A673 (cell line): Measurements from ENCODE around the gene IQUB. TPM values are rescaled to one million over a fixed set of nuclear protein-coding genes. Genes with fewer than 3 reads are reported as not detected.

Experiments
- BruUV-seq: library from RNA; stranded (reverse); fragments of 400-500 nt; replicated peaks from 2 replicates; lab custom pipeline; 2021; lab: Mats Ljungman, UMichigan
- CTCF ChIA-PET: fragments of 300-600 bp; sonication (Branson Sonifier 250); formaldehyde crosslinking; loops from one replicate; lab custom pipeline; 2022; ENCODE audit warnings: antibody characterized with exemption; lab: Charles Lee
- POLR2A ChIA-PET: fragments of 300-600 bp; sonication (Branson Sonifier 250); formaldehyde crosslinking; loops from one replicate; lab custom pipeline; 2022; ENCODE audit warnings: antibody characterized with exemption; ENCODE audit not compliant: low non-redundant PET; lab: Charles Lee
- DNase-seq: peaks from one replicate; pipeline ENCODE4 v3.0.0-alpha.2; 2015; ENCODE audit warnings: low spot score
- H3K27ac ChIP-seq: fragments of 200-600 bp; sonication (generic); 2 replicates; pipeline ENCODE4 v1.5.1; 2016; ENCODE audit warnings: mixed run types, low read depth, mild to moderate bottlenecking, mixed read lengths, antibody characterized with exemption, low read length; ENCODE audit not compliant: poor library complexity, severe bottlenecking
- H3K27me3 ChIP-seq: fragments of 200-600 bp; sonication (generic); replicated peaks from 2 replicates; pipeline ENCODE4 v1.6.1; 2017; ENCODE audit warnings: mixed run types, low read depth, mild to moderate bottlenecking, mixed read lengths, antibody characterized with exemption, low read length; ENCODE audit not compliant: insufficient read depth, poor library complexity
- H3K36me3 ChIP-seq: fragments of 200-600 bp; sonication (generic); 2 replicates; pipeline ENCODE4 v1.6.1; 2016; ENCODE audit warnings: mixed run types, mild to moderate bottlenecking, mixed read lengths, antibody characterized with exemption, low read length; ENCODE audit not compliant: insufficient read depth, poor library complexity, severe bottlenecking
- H3K4me1 ChIP-seq: fragments of 200-600 bp; sonication (generic); 2 replicates; pipeline ENCODE4 v1.6.1; 2017; ENCODE audit warnings: mixed run types, mild to moderate bottlenecking, mixed read lengths, antibody characterized with exemption, low read length; ENCODE audit not compliant: insufficient read depth, poor library complexity, severe bottlenecking
- H3K4me3 ChIP-seq: fragments of 200-600 bp; sonication (generic); 2 replicates; pipeline ENCODE4 v1.5.1; 2016; ENCODE audit warnings: low read depth, mixed run types, mild to moderate bottlenecking, mixed read lengths, low read length; ENCODE audit not compliant: poor library complexity, severe bottlenecking
- H3K9me3 ChIP-seq: fragments of 200-600 bp; sonication (generic); 2 replicates; pipeline ENCODE4 v1.6.1; 2016; ENCODE audit warnings: mixed run types, low read depth, mild to moderate bottlenecking, mixed read lengths, antibody characterized with exemption, low read length; ENCODE audit not compliant: poor library complexity, severe bottlenecking
- CTCF ChIP-seq: fragments of 300-800, 200-600 bp; sonication (generic); conservative IDR thresholded peaks from 2 replicates; pipeline ENCODE4 v1.5.1; 2017; ENCODE audit warnings: low read depth, mild to moderate bottlenecking, antibody characterized with exemption, low read length, moderate library complexity, mixed read lengths
- EZH2 ChIP-seq: fragments of 200-600 bp; sonication (generic); IDR thresholded peaks from 2 replicates; pipeline ENCODE4 v1.6.1; 2017; ENCODE audit warnings: borderline replicate concordance, low read depth, mild to moderate bottlenecking, mixed read lengths, antibody characterized with exemption, low read length; ENCODE audit not compliant: poor library complexity, severe bottlenecking
- intact Hi-C: fragments of 100-400 bp; cut with micrococcal nuclease; formaldehyde crosslinking; loops from one replicate; pipeline ENCODE4 v1.10.0; 2022; ENCODE audit not compliant: unreplicated experiment
- total RNA-seq: library from RNA; stranded (reverse); gene quantifications from 2 replicates; pipeline ENCODE4 v1.2.3, GENCODE V29; 2021

Gene IQUB
- total RNA-seq, 1 experiment from 2014 or later: 0.62 TPM

- TF ChIP-seq CTCF: no peak
- TF ChIP-seq EZH2: no peak
- H3K4me3 ChIP-seq: no peak overlapping the region
- no peaks in the 10 kb centered on the region for H3K27me3 ChIP-seq
- no peaks in the 10 kb centered on the region for H3K4me1 ChIP-seq
- H3K9me3 ChIP-seq: no peaks in the 10 kb centered on the region
- ChIA-PET CTCF (no interaction called here), POLR2A (no interaction called here)
- intact Hi-C loops: no loop called here
- no peak for DNase-seq
- H3K27ac ChIP-seq: no peak overlapping the region
- H3K36me3 ChIP-seq: no peaks in the 10 kb centered on the region
- BruUV-seq: no TSS peak
Measured at GRCh38 chr7:123435080-123435700, 99.2 kb downstream of the IQUB start.

- no peaks in the 10 kb centered on the region for H3K27me3 ChIP-seq
- ChIA-PET CTCF (no interaction called here), POLR2A (no interaction called here)
- H3K4me1 ChIP-seq: no peaks in the 10 kb centered on the region
- H3K9me3 ChIP-seq: no peaks in the 10 kb centered on the region
- no peak for TF ChIP-seq EZH2
- BruUV-seq: no TSS peak
- intact Hi-C loops: no loop called here
- H3K4me3 ChIP-seq: no peak overlapping the region
- no peak for DNase-seq
- no peaks in the 10 kb centered on the region for H3K36me3 ChIP-seq
- no peak overlapping the region for H3K27ac ChIP-seq
Measured at GRCh38 chr7:123433665-123434064, 100.7 kb downstream of the IQUB start.

- Histone ChIP-seq H3K4me3 (no peak overlapping the region), H3K27ac (no peak overlapping the region), H3K9me3 (no peaks in the 10 kb centered on the region), H3K27me3 (no peaks in the 10 kb centered on the region), H3K36me3 (no peaks in the 10 kb centered on the region), H3K4me1 (no peaks in the 10 kb centered on the region)
- CTCF ChIA-PET: no interaction called here
- no peak for DNase-seq
- POLR2A ChIA-PET: no interaction called here
- intact Hi-C loops: no loop called here
- no TSS peak for BruUV-seq
- no peak for TF ChIP-seq EZH2
- no peak for TF ChIP-seq CTCF
Measured at GRCh38 chr7:123432601-123433000, 101.8 kb downstream of the IQUB start.

GRCh38 chr7:123431075-123431614 is 103.2 kb downstream of the IQUB start:
- CTCF ChIA-PET: no interaction called here
- DNase-seq: no peak
- Histone ChIP-seq H3K27me3 (no peaks in the 10 kb centered on the region), H3K4me1 (no peaks in the 10 kb centered on the region), H3K36me3 (no peaks in the 10 kb centered on the region), H3K9me3 (no peaks in the 10 kb centered on the region), H3K27ac (no peak overlapping the region), H3K4me3 (no peak overlapping the region)
- no peak for TF ChIP-seq EZH2
- TF ChIP-seq CTCF: no peak
- POLR2A ChIA-PET: no interaction called here
- no TSS peak for BruUV-seq
- intact Hi-C loops: no loop called here
